ENCODE data around the gene EFEMP1. TPM values are rescaled to one million over a fixed set of nuclear protein-coding genes. Genes with fewer than 3 reads are reported as not detected.
A peak's percentile ranks its signal among the peaks of the same experiment; 100 is the strongest.

EFEMP1 gene
- total RNA-seq, 1 donor from 2014 or later: 12.7 TPM

GRCh38 chr2:55898386-55899040 is 25.1 kb downstream of the EFEMP1 start:
- no peak for DNase-seq (ENCODE audit: low read depth)

GRCh38 chr2:55896633-55897032 is 26.9 kb downstream of the EFEMP1 start:
- DNase-seq (ENCODE audit: low read depth): no peak

GRCh38 chr2:55894720-55895119 is 28.9 kb downstream of the EFEMP1 start:
- no peak for DNase-seq (ENCODE audit: low read depth)

- no peak for DNase-seq (ENCODE audit: low read depth)
These were observed 31.9 kb downstream of the EFEMP1 start for GRCh38 chr2:55891671-55892094.

- DNase-seq (ENCODE audit: low read depth): no peak
These were observed 34.6 kb downstream of the EFEMP1 start for GRCh38 chr2:55888936-55889335.

- no peak for DNase-seq (ENCODE audit: low read depth)
These were observed 35.5 kb downstream of the EFEMP1 start for GRCh38 chr2:55887901-55888624.

- peak; percentile 34 for DNase-seq (ENCODE audit: low read depth)
These were observed 36.2 kb downstream of the EFEMP1 start for GRCh38 chr2:55887351-55887750.

- DNase-seq (ENCODE audit: low read depth): no peak
These were observed 37.7 kb downstream of the EFEMP1 start for GRCh38 chr2:55885944-55886281.

GRCh38 chr2:55885127-55885943 is 38.2 kb downstream of the EFEMP1 start:
- DNase-seq (ENCODE audit: low read depth): peak; percentile 73

GRCh38 chr2:55883829-55884228 is 39.8 kb downstream of the EFEMP1 start:
- DNase-seq (ENCODE audit: low read depth): no peak

- no peak for DNase-seq (ENCODE audit: low read depth)
These were observed 40.2 kb downstream of the EFEMP1 start for GRCh38 chr2:55883357-55883756.

- DNase-seq (ENCODE audit: low read depth): no peak
These were observed 40.6 kb downstream of the EFEMP1 start for GRCh38 chr2:55882954-55883353.

- DNase-seq (ENCODE audit: low read depth): no peak
These were observed 43.0 kb downstream of the EFEMP1 start for GRCh38 chr2:55880416-55881143.

GRCh38 chr2:55879976-55880375 is 43.6 kb downstream of the EFEMP1 start:
- no peak for DNase-seq (ENCODE audit: low read depth)

GRCh38 chr2:55877087-55877436 is 46.5 kb downstream of the EFEMP1 start:
- DNase-seq (ENCODE audit: low read depth): no peak

GRCh38 chr2:55876429-55877086 is 47.0 kb downstream of the EFEMP1 start:
- no peak for DNase-seq (ENCODE audit: low read depth)

- DNase-seq (ENCODE audit: low read depth): peak; percentile 40
These were observed 48.0 kb downstream of the EFEMP1 start for GRCh38 chr2:55875434-55876135.

- DNase-seq (ENCODE audit: low read depth): no peak
These were observed 49.2 kb downstream of the EFEMP1 start for GRCh38 chr2:55874338-55874737.

- DNase-seq (ENCODE audit: low read depth): no peak
These were observed 51.9 kb downstream of the EFEMP1 start for GRCh38 chr2:55871637-55872036.

- no peak for DNase-seq (ENCODE audit: low read depth)
These were observed 53.8 kb downstream of the EFEMP1 start for GRCh38 chr2:55869637-55870325.
